Activated CD4-positive, alpha-beta T cell treated with anti-CD3 and anti-CD28 coated beads for 36 hours (primary cell): ENCODE results near the gene MXI1. TPM values are rescaled to one million over a fixed set of nuclear protein-coding genes. Genes with fewer than 3 reads are reported as not detected.

Experiments
- ATAC-seq: fragments of 200-7000 bp; cut with Tn5 transposase; one replicate; pipeline ENCODE4 v1.10.0; 2021; ENCODE audit warnings: mild to moderate bottlenecking, moderate library complexity
- CTCF ChIA-PET: fragments of 350-600 bp; sonication (Branson Sonifier 250); formaldehyde crosslinking; loops from one replicate; lab custom pipeline; 2021; ENCODE audit warnings: antibody characterized with exemption; lab: Charles Lee
- POLR2A ChIA-PET: fragments of 350-600 bp; sonication (Branson Sonifier 250); formaldehyde crosslinking; loops from one replicate; lab custom pipeline; 2021; ENCODE audit warnings: antibody characterized with exemption, inconsistent platforms; lab: Charles Lee
- DNase-seq: peaks from one replicate; pipeline ENCODE4 v3.0.0-alpha.2; 2020
- H3K27ac Mint-ChIP-seq: one replicate; pipeline ENCODE4 v1.8.0; 2021; ENCODE audit warnings: mixed read lengths
- H3K27me3 Mint-ChIP-seq: one replicate; pipeline ENCODE4 v1.8.0; 2021; ENCODE audit warnings: mixed read lengths
- H3K36me3 Mint-ChIP-seq: one replicate; pipeline ENCODE4 v1.8.0; 2021; ENCODE audit warnings: low read depth, mixed read lengths
- H3K4me1 Mint-ChIP-seq: one replicate; pipeline ENCODE4 v1.8.0; 2021; ENCODE audit warnings: mixed read lengths
- H3K4me3 Mint-ChIP-seq: one replicate; pipeline ENCODE4 v1.8.0; 2021; ENCODE audit warnings: mild to moderate bottlenecking, moderate library complexity, mixed read lengths
- H3K9me3 Mint-ChIP-seq: one replicate; pipeline ENCODE4 v1.8.0; 2021; ENCODE audit warnings: low read depth, mixed read lengths
- intact Hi-C, 2 experiments: fragments of 100-400 bp; cut with DNase I in 1 of 2; cut with micrococcal nuclease in 1 of 2; formaldehyde crosslinking; loops; one replicate each; pipeline versions ENCODE4 v1.14.2 to v1.15.1; 2022 to 2024; cut with DNase I, micrococcal nuclease
- total RNA-seq, 2 experiments: library from RNA; stranded (reverse); gene quantifications; one replicate each; pipeline ENCODE4 v1.2.3, GENCODE V29; 2021

The MXI1 gene
- total RNA-seq, 2 experiments from 2014 or later: 49.7 to 75.7 TPM

- peaks cover 34% of the 10 kb centered on the region for H3K4me1 Mint-ChIP-seq
- DNase-seq: no peak
- intact Hi-C loops: no loop called here
- ATAC-seq: no peak
- no peak overlapping the region for H3K27ac Mint-ChIP-seq
- peaks cover 7% of the 10 kb centered on the region for H3K27me3 Mint-ChIP-seq
- no peak overlapping the region for H3K4me3 Mint-ChIP-seq
- H3K36me3 Mint-ChIP-seq: peaks cover 21% of the 10 kb centered on the region
- H3K9me3 Mint-ChIP-seq: peaks cover 2% of the 10 kb centered on the region
- POLR2A ChIA-PET: no interaction called here
- CTCF ChIA-PET: interaction anchor here (0.8 to 3.6 kb wide), 9 partner anchors 9 to 117 kb away, joined by 3 to 19 read pairs (median 5); no protein-coding TSS in a partner anchor
These were observed 47.1 kb downstream of the MXI1 start for GRCh38 chr10:110254467-110254866.

GRCh38 chr10:110258542-110258941, 51.1 kb downstream of the MXI1 start:
- CTCF ChIA-PET: interaction anchor here (1.3 to 2.6 kb wide), 4 partner anchors 11 to 121 kb away, joined by 5 to 17 read pairs (median 6); no protein-coding TSS in a partner anchor
- H3K9me3 Mint-ChIP-seq: peaks cover 2% of the 10 kb centered on the region
- peaks cover 19% of the 10 kb centered on the region for H3K36me3 Mint-ChIP-seq
- peaks cover 9% of the 10 kb centered on the region for H3K4me1 Mint-ChIP-seq
- no peak for DNase-seq
- peaks cover 5% of the 10 kb centered on the region for H3K27me3 Mint-ChIP-seq
- ATAC-seq: no peak
- POLR2A ChIA-PET: no interaction called here
- intact Hi-C loops: no loop called here
- no peak overlapping the region for H3K4me3 Mint-ChIP-seq
- H3K27ac Mint-ChIP-seq: no peak overlapping the region

- ATAC-seq (no peak), DNase-seq (no peak)
- peaks cover 2% of the 10 kb centered on the region for H3K9me3 Mint-ChIP-seq
- peaks cover under 1% of the 10 kb centered on the region for H3K27me3 Mint-ChIP-seq
- no peak overlapping the region for H3K4me3 Mint-ChIP-seq
- H3K4me1 Mint-ChIP-seq: peaks cover 5% of the 10 kb centered on the region
- H3K27ac Mint-ChIP-seq: no peak overlapping the region
- ChIA-PET CTCF (interaction anchor here (1.0 to 2.6 kb wide), 4 partner anchors 8 to 122 kb away, joined by 3 to 17 read pairs (median 6); no protein-coding TSS in a partner anchor), POLR2A (no interaction called here)
- peaks cover 16% of the 10 kb centered on the region for H3K36me3 Mint-ChIP-seq
- intact Hi-C loops: no loop called here
These were observed 51.9 kb downstream of the MXI1 start for GRCh38 chr10:110259317-110259716.

GRCh38 chr10:110260746-110261477, 53.5 kb downstream of the MXI1 start:
- no peaks in the 10 kb centered on the region for H3K27me3 Mint-ChIP-seq
- peaks cover 4% of the 10 kb centered on the region for H3K36me3 Mint-ChIP-seq
- no peak for DNase-seq
- ChIA-PET POLR2A (no interaction called here), CTCF (interaction anchor here (0.6 to 1.6 kb wide), 8 partner anchors 9 to 184 kb away, joined by 3 to 9 read pairs (median 4); no protein-coding TSS in a partner anchor)
- no peak overlapping the region for H3K27ac Mint-ChIP-seq
- no peak for ATAC-seq
- no peak overlapping the region for H3K4me3 Mint-ChIP-seq
- H3K4me1 Mint-ChIP-seq: no peaks in the 10 kb centered on the region
- intact Hi-C loops: no loop called here
- no peaks in the 10 kb centered on the region for H3K9me3 Mint-ChIP-seq

- ChIA-PET CTCF (interaction anchor here (0.8 to 1.5 kb wide), 5 partner anchors 8 to 24 kb away, joined by 3 to 6 read pairs (median 4); no protein-coding TSS in a partner anchor), POLR2A (no interaction called here)
- intact Hi-C loops: no loop called here
These were observed 55.8 kb downstream of the MXI1 start for GRCh38 chr10:110263164-110263563.

GRCh38 chr10:110265573-110266193, 58.3 kb downstream of the MXI1 start:
- Mint-ChIP-seq H3K27ac (no peak overlapping the region), H3K9me3 (no peaks in the 10 kb centered on the region), H3K36me3 (no peaks in the 10 kb centered on the region), H3K4me3 (no peak overlapping the region), H3K4me1 (peaks cover 29% of the 10 kb centered on the region), H3K27me3 (no peaks in the 10 kb centered on the region)
- intact Hi-C loops: no loop called here
- ATAC-seq (no peak), DNase-seq (no peak)
- POLR2A ChIA-PET: no interaction called here
- CTCF ChIA-PET: interaction anchor here (0.9 to 1.6 kb wide), 3 partner anchors 8 to 21 kb away, joined by 3 to 6 read pairs (median 4); no protein-coding TSS in a partner anchor

More at GRCh38 chr10:110263164-110263563, 55.8 kb downstream of the MXI1 start:
- no peak for ATAC-seq
- no peaks in the 10 kb centered on the region for H3K27me3 Mint-ChIP-seq
- no peaks in the 10 kb centered on the region for H3K9me3 Mint-ChIP-seq
- no peaks in the 10 kb centered on the region for H3K36me3 Mint-ChIP-seq
- no peak for DNase-seq
- no peak overlapping the region for H3K4me3 Mint-ChIP-seq
- H3K4me1 Mint-ChIP-seq: peaks cover 7% of the 10 kb centered on the region
- H3K27ac Mint-ChIP-seq: no peak overlapping the region

- intact Hi-C loops: no loop called here
- H3K4me1 Mint-ChIP-seq: peaks cover 32% of the 10 kb centered on the region
- H3K4me3 Mint-ChIP-seq: no peak overlapping the region
- ATAC-seq (no peak), DNase-seq (no peak)
- H3K9me3 Mint-ChIP-seq: no peaks in the 10 kb centered on the region
- H3K27ac Mint-ChIP-seq: no peak overlapping the region
- CTCF ChIA-PET: interaction anchor here (1.0 to 1.7 kb wide), 4 partner anchors 8 to 61 kb away, joined by 3 to 4 read pairs (median 3); no protein-coding TSS in a partner anchor
- POLR2A ChIA-PET: no interaction called here
- no peaks in the 10 kb centered on the region for H3K27me3 Mint-ChIP-seq
- no peaks in the 10 kb centered on the region for H3K36me3 Mint-ChIP-seq
These were observed 59.9 kb downstream of the MXI1 start for GRCh38 chr10:110267276-110267675.

- ATAC-seq (no peak), DNase-seq (no peak)
- CTCF ChIA-PET: interaction anchor here (0.6 to 1.7 kb wide), 2 partner anchors 10 to 13 kb away, joined by 3 to 4 read pairs; no protein-coding TSS in a partner anchor
- intact Hi-C loops: loop anchor here (2.0 kb wide), 1 partner anchor 18 kb away; no protein-coding TSS in a partner anchor
- no peaks in the 10 kb centered on the region for H3K9me3 Mint-ChIP-seq
- no peak overlapping the region for H3K4me3 Mint-ChIP-seq
- H3K27me3 Mint-ChIP-seq: no peaks in the 10 kb centered on the region
- no peak overlapping the region for H3K27ac Mint-ChIP-seq
- POLR2A ChIA-PET: no interaction called here
- peaks cover 38% of the 10 kb centered on the region for H3K4me1 Mint-ChIP-seq
- no peaks in the 10 kb centered on the region for H3K36me3 Mint-ChIP-seq
These were observed 61.0 kb downstream of the MXI1 start for GRCh38 chr10:110268442-110268841.

GRCh38 chr10:110268971-110269370, 61.6 kb downstream of the MXI1 start:
- Mint-ChIP-seq H3K4me1 (peaks cover 43% of the 10 kb centered on the region), H3K27ac (no peak overlapping the region), H3K9me3 (no peaks in the 10 kb centered on the region), H3K27me3 (no peaks in the 10 kb centered on the region), H3K4me3 (no peak overlapping the region), H3K36me3 (no peaks in the 10 kb centered on the region)
- intact Hi-C loops: loop anchor here (2.0 kb wide), 1 partner anchor 18 kb away; no protein-coding TSS in a partner anchor
- ChIA-PET CTCF (interaction anchor here (0.6 to 2.2 kb wide), 8 partner anchors 11 to 78 kb away, joined by 3 to 10 read pairs (median 4); no protein-coding TSS in a partner anchor), POLR2A (interaction anchor here (0.5 to 0.6 kb wide), 2 partner anchors 25 to 276 kb away, joined by 3 read pairs; no protein-coding TSS in a partner anchor)
- DNase-seq (no peak), ATAC-seq (no peak)

GRCh38 chr10:110269374-110270318, 62.2 kb downstream of the MXI1 start:
- Mint-ChIP-seq H3K4me3 (peak overlapping the region; percentile 45), H3K27me3 (no peaks in the 10 kb centered on the region), H3K36me3 (no peaks in the 10 kb centered on the region), H3K9me3 (no peaks in the 10 kb centered on the region), H3K4me1 (peaks cover 50% of the 10 kb centered on the region), H3K27ac (peak overlapping the region; percentile 38)
- ATAC-seq (peak; percentile 87), DNase-seq (peak; percentile 41)
- CTCF ChIA-PET: interaction anchor here (0.6 to 2.2 kb wide), 10 partner anchors 9 to 277 kb away, joined by 3 to 10 read pairs (median 4); no protein-coding TSS in a partner anchor
- POLR2A ChIA-PET: interaction anchor here (0.5 to 0.8 kb wide), 3 partner anchors 20 to 275 kb away, joined by 3 to 7 read pairs (median 3); no protein-coding TSS in a partner anchor
- intact Hi-C loops: loop anchor here (2.0 kb wide), 1 partner anchor 19 kb away; no protein-coding TSS in a partner anchor
